HG02623 (cell line): ENCODE results near the gene DISC1.
"Not testable (repeated sequence)": the region's sequence is repeated elsewhere in the genome, so short reads cannot be mapped to it uniquely, and the experiment has no call there.

Experiments
- ATAC-seq: cut with Tn5 transposase; IDR thresholded peaks from one replicate; pipeline ENCODE4 v1.9.1; 2021; ENCODE audit warnings: moderate library complexity; ENCODE audit not compliant: unreplicated experiment

The DISC1 gene

DNA sequence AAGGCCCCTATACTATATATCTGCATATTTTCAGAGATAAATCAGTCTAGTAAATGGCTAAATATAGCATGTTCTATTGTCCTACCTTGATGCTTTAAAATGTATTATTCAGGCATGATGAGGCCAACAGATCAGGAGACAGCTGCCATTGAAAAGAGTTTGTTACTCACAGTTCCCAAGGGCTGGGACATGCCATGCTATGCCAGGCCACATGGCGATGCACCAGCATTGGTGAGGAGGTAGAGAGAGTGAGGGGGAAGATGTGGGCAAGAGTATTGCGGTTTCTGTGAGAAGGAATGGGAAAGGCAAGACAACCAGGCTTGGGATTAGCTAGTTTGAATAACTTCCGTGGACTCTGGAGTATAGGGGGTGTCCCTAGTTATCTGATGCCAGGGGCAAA is 316.5 kb downstream of the DISC1 start:
- no peak for ATAC-seq

DNA sequence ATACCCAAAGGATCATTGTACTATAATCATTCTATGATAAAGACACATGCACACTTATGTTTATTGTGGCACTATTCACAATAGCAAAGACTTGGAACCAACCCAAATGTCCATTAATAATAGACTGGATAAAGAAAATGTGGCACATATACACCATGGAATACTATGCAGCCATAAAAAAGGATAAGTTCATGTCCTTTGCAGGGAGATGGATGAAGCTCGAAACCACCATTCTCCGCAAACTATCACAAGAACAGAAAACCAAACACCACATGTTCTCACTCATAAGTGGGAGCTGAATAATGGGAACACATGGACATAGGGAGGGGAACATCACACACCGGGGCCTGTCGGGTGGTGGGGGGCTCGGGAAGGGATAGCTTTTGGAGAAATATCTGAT is 321.5 kb downstream of the DISC1 start:
- not testable (repeated sequence) for ATAC-seq

DNA sequence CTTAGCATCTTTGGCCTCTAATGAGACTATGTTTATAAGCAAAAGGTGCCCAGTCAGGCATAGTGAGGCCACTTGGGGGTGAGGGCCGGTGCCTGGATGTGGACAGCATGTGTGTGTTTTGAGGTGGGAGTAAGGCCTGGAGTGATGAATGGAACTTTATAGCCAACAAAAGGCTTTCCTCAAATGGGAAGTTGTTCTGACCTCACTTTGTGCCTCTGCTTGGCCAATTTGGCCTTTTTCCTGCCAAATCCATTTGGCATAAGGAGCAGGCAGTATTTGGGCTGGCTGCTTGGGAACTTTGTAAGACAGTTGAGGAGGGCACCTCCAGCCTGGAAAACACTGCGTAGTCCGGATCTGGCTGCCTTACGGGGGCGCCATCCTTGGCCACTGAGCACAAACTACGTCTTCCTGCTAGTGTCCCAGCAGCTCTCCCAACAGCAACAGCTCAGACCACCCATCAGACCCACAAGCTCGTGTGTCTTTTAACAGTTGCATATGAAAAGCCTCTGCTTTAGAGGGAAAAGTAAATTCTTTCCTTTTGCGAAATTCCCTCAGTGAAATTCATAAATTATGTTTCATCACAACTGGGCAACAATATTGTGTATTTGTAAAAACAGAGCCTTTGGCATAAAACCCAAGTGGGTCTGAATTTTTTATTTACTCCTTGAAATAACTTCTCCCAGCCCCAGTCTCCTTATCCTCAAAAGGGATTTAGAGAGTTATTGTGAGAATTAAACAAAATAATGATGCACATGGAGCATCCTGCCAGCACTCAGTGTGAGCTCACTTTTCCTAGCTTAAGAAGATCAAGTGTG is 322.9 kb downstream of the DISC1 start:
- no peak for ATAC-seq

DNA sequence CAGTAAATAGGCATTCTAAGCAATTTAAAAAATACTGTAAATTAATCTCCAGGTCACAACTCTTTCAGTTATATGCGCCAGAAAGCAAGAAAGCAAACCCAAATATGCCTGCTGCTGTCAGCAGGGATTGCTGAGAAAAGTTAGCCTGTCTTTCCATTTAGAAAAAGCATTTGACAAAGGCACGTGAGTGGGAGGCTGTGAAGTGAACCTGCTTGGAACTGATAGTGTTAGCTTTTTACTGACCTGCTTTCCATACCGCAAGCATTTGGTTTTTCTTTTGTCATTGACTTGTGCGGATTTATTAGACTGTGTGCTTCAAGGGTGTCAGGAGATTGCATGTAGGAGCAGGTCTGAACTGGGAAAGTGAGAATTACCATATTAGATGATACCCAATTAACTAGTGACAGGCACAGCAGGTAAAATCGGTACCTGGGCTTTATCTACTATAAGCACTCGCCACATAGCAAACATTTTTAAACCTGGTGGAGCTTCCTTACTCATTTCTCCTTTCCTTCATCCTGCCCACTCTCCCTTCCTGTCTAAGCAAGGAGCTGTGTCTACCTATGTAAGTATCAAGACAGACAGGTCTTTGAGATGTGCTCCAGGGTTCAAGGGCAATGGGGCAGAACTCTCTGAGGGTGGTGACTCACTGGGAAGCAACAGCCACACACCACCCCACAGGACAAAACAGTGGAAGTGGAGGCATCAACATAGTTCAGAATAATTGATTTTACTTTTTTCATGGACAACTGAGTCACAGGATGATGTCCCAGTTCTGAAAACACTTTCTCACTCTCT is 323.9 kb downstream of the DISC1 start:
- no peak for ATAC-seq

GRCh38 chr1:231951374-231951773 is 324.8 kb downstream of the DISC1 start:
- ATAC-seq: no peak

DNA sequence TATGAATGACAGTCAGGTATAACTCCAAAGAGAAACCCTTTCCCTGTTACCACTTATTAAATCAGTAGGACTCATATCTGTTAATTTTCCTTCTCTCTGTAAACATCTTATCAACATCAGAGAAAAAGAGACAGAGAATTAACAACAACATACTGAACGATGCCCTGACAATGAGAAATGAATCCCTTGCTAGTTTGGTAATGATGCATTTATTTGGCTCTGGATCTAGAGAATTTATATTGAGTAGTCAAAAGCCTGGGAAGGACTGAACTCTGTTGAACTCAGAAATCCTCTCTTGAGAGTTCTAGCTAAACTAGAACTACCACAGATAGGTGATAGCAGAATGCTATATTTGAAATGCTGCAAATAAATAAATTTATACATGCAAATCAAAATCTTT is 325.6 kb downstream of the DISC1 start:
- ATAC-seq: no peak

DNA sequence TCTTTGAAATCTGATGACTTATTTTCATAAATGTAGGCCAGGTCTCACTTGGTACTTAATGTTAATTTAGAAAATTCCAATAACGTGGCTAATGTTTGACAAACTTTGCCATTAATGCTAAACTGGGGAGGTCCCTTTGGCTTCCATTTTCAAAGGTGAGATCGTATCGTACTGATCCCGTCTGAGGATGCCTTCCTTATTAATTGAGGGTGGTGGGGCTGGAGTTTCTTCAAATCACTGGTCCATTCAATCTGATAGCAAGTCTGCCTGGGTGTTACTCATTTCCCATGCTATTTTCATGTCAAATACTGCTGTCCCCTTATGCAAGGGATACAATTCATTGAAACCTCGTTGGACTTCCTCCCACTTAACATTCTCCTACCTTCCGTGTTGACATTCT is 327.1 kb downstream of the DISC1 start:
- ATAC-seq: no peak

DNA sequence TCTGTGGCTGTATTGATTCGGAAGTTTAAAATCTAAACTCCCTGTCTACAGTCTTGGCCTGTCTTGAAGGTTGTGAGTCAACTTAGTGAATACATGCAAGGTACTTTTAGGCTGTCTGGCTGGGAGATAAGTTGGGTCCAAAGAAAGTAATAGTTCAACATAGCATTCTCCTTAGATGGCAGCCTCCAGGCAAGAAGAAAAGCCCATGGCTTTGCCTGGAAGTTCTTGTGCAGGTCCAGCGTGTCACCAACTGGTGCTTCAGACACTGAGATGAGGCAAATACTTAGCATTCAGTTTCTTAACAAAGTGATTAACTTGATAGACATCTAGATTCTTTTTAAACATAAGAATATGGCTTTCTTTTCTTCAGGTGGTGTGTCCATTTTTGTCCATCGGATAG is 328.2 kb downstream of the DISC1 start:
- no peak for ATAC-seq

- ATAC-seq: no peak
These were observed 330.8 kb downstream of the DISC1 start for GRCh38 chr1:231957359-231957758.

GRCh38 chr1:231958448-231958847 is 331.9 kb downstream of the DISC1 start:
- ATAC-seq: no peak

GRCh38 chr1:231959225-231959884 is 332.8 kb downstream of the DISC1 start:
- ATAC-seq: no peak

DNA sequence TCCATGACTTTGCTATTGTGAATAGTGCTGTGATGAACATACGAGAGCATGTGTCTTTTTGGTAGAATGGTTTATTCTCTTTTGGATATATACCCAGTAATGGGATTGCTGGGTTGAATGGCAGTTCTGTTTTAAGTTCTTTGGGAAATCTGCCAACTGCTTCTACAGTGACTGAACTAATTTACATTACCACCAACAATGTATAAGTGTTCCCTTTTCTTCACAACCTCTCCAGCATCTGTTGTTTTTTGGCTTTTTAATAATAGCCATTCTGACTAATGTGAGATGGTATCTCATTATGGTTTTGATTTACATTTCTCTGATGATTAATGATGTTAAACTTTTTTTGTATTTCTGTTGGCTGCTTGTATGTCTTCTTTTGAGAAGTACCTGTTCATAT is 335.2 kb downstream of the DISC1 start:
- not testable (repeated sequence) for ATAC-seq

- ATAC-seq: no peak
These were observed 336.0 kb downstream of the DISC1 start for GRCh38 chr1:231962636-231963035.

DNA sequence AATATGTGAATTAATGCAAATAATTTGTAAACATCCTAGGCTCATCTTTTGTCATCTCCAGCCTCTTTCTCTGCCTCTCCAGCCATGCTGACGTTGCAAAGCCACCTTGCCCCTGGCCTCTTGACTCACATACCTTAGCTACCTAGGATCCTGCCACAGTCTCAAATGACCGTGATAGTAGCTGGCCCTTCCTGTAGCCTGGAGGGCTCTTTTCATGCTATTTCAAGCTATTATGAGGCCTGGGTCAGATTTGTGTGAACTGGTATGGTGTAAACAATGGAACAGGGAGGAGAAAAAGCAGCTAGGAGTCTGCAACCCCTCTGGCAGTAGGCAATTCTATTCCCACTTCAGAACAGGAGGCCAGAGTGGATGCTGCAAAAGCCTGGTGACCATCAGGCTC is 337.7 kb downstream of the DISC1 start:
- ATAC-seq: no peak

DNA sequence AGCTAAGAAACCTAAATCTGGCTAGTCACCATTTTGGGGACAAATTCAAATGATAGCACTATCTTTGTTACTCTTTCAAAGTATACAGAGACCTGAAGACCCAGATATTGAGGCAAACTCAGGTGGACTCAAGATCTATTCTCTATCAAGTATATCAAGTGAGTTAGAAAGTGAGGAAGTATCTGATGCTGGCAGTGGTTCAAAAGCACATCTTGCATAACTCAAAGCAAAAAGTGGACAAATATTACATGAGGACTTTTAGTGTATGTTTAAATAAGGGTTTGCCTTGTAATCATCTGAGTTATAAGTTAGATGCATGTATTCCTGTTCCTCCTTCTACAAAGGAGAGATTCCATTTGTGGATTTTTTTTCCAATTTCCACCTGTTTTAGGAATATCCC is 338.4 kb downstream of the DISC1 start:
- ATAC-seq: no peak

GRCh38 chr1:231965615-231966014 is 339.0 kb downstream of the DISC1 start:
- no peak for ATAC-seq

DNA sequence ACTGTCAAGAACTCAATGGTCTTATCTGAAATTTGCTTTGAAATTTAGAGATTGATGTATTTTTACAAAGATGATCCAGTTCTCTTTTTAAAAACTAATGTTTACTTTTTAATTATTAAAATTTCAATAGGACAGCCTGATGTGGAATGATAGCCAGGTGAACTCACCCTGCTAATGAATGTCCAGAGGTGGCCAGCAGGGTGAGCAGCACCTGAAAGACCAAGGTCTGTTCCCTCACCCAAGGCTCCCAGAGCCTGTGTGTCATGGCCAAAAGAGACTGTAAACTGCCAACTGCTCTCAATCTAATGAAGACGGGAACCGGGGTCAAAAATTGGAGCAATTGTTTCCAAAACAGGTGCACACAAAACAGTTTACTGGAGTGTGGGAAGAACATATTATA is 340.4 kb downstream of the DISC1 start:
- ATAC-seq: no peak

DNA sequence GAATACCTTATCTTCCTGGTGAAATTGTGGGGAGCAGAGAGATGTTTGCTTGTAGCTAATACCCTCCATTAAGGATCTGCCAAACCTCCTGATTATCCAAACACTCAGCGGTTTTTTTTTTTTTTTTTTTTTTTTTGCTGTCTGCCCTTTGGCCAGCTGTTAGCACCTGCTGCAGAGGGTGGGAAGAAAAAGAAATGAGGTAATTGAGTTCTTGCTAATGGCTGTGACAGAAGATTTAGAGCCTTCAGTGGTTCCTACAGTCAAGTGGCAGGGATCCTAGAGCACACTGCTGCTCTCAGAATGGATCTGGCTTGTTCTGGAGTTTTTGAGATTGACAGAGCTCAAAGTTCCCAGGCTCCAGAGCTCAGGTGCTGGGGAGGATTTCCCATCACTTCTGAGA is 342.5 kb downstream of the DISC1 start:
- ATAC-seq: no peak

GRCh38 chr1:231969761-231970160 is 343.2 kb downstream of the DISC1 start:
- ATAC-seq: not testable (repeated sequence)

GRCh38 chr1:231970684-231971083 is 344.1 kb downstream of the DISC1 start:
- ATAC-seq: no peak

DNA sequence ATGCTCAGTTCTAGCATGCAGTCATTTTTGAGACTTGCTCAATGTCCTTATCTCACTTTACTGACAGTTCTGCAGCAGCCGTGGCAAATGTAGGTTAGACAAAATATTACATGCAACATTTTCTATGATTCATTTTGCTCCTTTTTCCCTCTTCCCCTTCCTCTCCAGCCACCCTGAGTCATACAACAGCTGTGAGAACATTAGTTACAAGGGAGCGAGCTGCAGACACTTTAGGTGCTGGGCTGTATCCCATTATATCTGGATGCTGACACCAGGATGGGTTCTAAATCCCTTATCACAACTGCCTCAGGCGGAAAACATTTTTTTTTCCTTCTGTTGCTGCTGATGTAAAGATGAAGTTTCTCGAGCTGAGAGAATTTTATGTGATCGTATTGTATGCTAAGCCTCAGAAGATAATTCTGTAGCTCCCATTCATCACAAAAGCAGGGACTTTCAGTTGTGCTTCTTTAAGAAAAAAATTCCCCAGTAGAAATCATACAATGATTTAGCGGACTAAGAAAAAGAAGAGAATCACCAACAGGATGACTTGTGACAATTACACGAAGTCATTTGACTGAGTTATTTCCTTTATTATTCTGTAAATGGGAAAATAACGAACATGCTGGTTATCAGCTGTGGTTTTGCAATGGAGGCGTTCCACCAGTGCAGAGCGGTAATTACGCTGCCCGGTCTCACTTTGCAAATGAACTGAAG is 345.0 kb downstream of the DISC1 start:
- no peak for ATAC-seq
